ENCODE measurements around the gene KREMEN2. TPM values are rescaled to one million over a fixed set of nuclear protein-coding genes. Genes with fewer than 3 reads are reported as not detected.

Gene KREMEN2
- total and polyA plus RNA-seq, 4 donors, result not detected

DNA sequence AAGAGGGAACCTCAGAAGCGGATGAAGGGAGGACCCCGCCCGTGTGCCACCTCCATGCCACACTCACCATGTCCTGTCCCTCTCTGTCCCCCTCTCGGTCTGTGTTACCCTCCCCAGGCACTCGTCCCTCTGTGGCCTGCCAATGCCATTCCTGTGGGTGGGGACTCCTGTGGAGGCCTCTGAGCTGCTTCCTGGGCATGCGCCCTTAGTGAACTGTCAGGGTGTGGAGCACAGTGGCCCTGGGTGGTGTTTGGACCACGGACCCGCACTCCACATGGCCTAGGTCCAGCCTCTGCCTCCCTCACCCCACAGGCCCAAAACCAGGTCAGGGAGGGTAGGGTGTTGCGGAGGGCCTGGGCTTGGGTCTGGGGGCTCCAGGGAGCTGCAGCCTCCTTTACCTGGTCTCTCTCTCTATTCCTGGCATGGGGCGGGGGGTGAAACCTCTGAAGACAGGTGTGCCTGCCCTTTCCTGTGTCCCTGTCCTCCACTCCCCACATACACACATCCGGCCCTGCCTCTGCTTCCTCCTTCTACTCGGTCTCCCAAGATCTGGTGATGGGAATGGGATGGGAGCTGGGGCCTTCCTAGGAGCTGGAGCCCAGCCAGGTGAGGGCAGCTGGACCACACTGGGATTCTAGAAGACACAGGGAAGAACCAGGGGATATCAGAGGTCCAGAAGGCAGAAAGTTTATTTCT is 27.6 kb downstream of the KREMEN2 start (continued):
- TF ChIP-seq, protein P1, sequence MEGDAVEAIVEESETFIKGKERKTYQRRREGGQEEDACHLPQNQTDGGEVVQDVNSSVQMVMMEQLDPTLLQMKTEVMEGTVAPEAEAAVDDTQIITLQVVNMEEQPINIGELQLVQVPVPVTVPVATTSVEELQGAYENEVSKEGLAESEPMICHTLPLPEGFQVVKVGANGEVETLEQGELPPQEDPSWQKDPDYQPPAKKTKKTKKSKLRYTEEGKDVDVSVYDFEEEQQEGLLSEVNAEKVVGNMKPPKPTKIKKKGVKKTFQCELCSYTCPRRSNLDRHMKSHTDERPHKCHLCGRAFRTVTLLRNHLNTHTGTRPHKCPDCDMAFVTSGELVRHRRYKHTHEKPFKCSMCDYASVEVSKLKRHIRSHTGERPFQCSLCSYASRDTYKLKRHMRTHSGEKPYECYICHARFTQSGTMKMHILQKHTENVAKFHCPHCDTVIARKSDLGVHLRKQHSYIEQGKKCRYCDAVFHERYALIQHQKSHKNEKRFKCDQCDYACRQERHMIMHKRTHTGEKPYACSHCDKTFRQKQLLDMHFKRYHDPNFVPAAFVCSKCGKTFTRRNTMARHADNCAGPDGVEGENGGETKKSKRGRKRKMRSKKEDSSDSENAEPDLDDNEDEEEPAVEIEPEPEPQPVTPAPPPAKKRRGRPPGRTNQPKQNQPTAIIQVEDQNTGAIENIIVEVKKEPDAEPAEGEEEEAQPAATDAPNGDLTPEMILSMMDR (IDR thresholded peaks at IDR 0.05; ENCODE audit: low read depth, low read length, missing input control), result no peak
- no peak for TF ChIP-seq FOXA2 (IDR thresholded peaks at IDR 0.05)
- no peak for TF ChIP-seq HNF4A (conservative IDR thresholded peaks at IDR 0.05)

DNA sequence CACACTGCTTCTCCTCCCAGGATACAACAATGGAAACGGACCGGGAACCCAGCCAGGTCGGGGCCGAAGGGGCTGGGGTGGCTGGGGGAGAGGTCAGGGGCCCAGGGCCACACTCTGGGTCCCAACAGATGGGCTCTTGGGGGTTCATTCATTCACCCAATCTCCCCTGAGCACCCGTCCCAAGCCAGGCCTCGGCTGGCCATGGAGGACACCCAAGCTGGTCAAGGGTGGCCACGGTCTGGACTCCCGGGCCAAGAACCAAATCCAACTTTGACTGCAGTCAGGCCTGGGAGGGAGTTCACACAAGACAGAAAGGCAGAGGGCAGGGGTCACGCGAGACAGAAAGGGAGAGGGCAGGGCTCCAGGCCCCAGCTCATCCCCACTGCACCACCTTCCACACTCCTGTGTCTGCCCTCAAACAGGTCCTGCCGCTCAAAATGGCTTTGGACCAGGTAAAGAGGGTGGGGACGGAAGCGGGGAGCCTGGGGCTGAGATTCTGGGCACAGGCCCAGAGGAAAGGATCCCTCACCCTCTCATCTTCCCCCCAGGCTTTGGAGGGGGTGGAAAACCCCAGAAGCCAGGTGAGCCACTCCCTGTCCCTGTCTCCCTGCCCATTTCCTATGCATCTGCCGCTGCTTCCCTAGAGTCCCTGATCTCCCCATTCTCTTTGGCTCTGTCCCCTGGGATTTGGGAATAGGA is 28.5 kb downstream of the KREMEN2 start:
- Histone ChIP-seq H3K36me3 (ENCODE audit: control insufficient read depth in 4 of 4, insufficient read depth in 3 of 4, low read depth in 1 of 4, low read length in 3 of 4) (no peaks in the 10 kb centered on the region), H3K9ac (ENCODE audit: low read depth in 1 of 2, low read length in 2 of 2) (no peak overlapping the region), H3K9me3 (ENCODE audit: control insufficient read depth in 4 of 4, low read length in 3 of 4) (no peaks in the 10 kb centered on the region), H3K4me1 (ENCODE audit: control insufficient read depth in 4 of 4, insufficient read depth in 4 of 4, low read length in 3 of 4) (no peaks in the 10 kb centered on the region), H3K27ac (ENCODE audit: low read depth in 1 of 2, low read length in 2 of 2) (no peak overlapping the region), H3K4me3 (ENCODE audit: low read depth in 1 of 3, low read length in 3 of 3) (no peak overlapping the region), H3K27me3 (ENCODE audit: control insufficient read depth in 4 of 4, insufficient read depth in 4 of 4, low read length in 3 of 4) (no peaks in the 10 kb centered on the region)
- TF ChIP-seq RAD21 (IDR thresholded peaks at IDR 0.05), result no peak
- TF ChIP-seq, protein P2, sequence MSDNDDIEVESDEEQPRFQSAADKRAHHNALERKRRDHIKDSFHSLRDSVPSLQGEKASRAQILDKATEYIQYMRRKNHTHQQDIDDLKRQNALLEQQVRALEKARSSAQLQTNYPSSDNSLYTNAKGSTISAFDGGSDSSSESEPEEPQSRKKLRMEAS (IDR thresholded peaks at IDR 0.05), result no peak
- TF ChIP-seq, protein P1 (IDR thresholded peaks at IDR 0.05; ENCODE audit: low read depth, low read length, missing input control), result no peak
- no peak for TF ChIP-seq HNF4A (conservative IDR thresholded peaks at IDR 0.05)
- TF ChIP-seq SP1 (IDR thresholded peaks at IDR 0.05), result no peak
- TF ChIP-seq, protein P3, sequence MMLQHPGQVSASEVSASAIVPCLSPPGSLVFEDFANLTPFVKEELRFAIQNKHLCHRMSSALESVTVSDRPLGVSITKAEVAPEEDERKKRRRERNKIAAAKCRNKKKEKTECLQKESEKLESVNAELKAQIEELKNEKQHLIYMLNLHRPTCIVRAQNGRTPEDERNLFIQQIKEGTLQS (IDR thresholded peaks at IDR 0.05), result no peak
- no peak for DNase-seq (ENCODE audit: low spot score)
- WGBS, result 87% methylated on average over 14 of the region's 14 CpGs

DNA sequence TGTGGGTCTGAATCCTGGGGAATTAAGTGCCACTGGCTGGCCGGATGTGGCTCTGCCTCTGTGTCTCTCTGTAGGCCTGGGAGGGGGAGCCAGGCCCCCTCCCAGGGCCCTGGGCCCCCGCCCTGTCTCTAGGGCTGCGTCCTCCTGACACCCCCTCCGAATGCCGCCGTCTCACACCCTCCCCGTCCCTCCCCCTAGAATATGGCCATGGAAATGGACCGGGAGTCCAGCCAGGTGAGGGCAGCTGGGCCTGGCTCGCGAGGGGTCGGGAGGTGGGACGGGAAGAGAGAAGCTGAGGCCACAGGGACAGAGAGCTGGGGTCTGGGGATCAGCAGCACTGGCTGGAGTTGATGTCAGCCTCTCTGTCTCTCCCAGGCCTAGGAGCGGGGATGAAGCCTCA is 32.2 kb downstream of the KREMEN2 start:
- WGBS, result 91% methylated on average over 13 of the region's 13 CpGs
- H3K27ac ChIP-seq (ENCODE audit: low read depth in 1 of 2, low read length in 2 of 2), result no peak overlapping the region
- H3K4me3 ChIP-seq (ENCODE audit: low read depth in 1 of 3, low read length in 3 of 3), result no peak overlapping the region
- no peaks in the 10 kb centered on the region for H3K9me3 ChIP-seq (ENCODE audit: control insufficient read depth in 4 of 4, low read length in 3 of 4)
- no peaks in the 10 kb centered on the region for H3K36me3 ChIP-seq (ENCODE audit: control insufficient read depth in 4 of 4, insufficient read depth in 3 of 4, low read depth in 1 of 4, low read length in 3 of 4)
- no peak for TF ChIP-seq RAD21 (IDR thresholded peaks at IDR 0.05)
- TF ChIP-seq, protein P1 (IDR thresholded peaks at IDR 0.05; ENCODE audit: low read depth, low read length, missing input control), result no peak
- TF ChIP-seq SP1 (IDR thresholded peaks at IDR 0.05), result no peak
- no peak for TF ChIP-seq HNF4G (IDR thresholded peaks at IDR 0.05)
- TF ChIP-seq, protein P4, sequence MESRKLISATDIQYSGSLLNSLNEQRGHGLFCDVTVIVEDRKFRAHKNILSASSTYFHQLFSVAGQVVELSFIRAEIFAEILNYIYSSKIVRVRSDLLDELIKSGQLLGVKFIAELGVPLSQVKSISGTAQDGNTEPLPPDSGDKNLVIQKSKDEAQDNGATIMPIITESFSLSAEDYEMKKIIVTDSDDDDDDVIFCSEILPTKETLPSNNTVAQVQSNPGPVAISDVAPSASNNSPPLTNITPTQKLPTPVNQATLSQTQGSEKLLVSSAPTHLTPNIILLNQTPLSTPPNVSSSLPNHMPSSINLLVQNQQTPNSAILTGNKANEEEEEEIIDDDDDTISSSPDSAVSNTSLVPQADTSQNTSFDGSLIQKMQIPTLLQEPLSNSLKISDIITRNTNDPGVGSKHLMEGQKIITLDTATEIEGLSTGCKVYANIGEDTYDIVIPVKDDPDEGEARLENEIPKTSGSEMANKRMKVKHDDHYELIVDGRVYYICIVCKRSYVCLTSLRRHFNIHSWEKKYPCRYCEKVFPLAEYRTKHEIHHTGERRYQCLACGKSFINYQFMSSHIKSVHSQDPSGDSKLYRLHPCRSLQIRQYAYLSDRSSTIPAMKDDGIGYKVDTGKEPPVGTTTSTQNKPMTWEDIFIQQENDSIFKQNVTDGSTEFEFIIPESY (IDR thresholded peaks at IDR 0.05), result no peak
- TF ChIP-seq RXRA (IDR thresholded peaks at IDR 0.05), result no peak
- no peak for TF ChIP-seq HNF4A (conservative IDR thresholded peaks at IDR 0.05)
- no peak for TF ChIP-seq YY1 (IDR thresholded peaks at IDR 0.05)
- TF ChIP-seq, protein P3 (IDR thresholded peaks at IDR 0.05), result no peak
- TF ChIP-seq JUND (IDR thresholded peaks at IDR 0.05), result no peak
- TF ChIP-seq GABPA (IDR thresholded peaks at IDR 0.05 in 1 of 2, conservative IDR thresholded peaks at IDR 0.05 in 1 of 2), result no peak
- TF ChIP-seq FOXA1 (IDR thresholded peaks at IDR 0.05), result no peak
- TF ChIP-seq FOXA2 (IDR thresholded peaks at IDR 0.05), result no peak
- TF ChIP-seq, protein P2 (IDR thresholded peaks at IDR 0.05), result no peak
- no peak for TF ChIP-seq EGR1 (IDR thresholded peaks at IDR 0.05; ENCODE audit: low read depth in 2 of 2)
- DNase-seq (ENCODE audit: low spot score), result no peak
- H3K9ac ChIP-seq (ENCODE audit: low read depth in 1 of 2, low read length in 2 of 2), result no peak overlapping the region
- no peaks in the 10 kb centered on the region for H3K27me3 ChIP-seq (ENCODE audit: control insufficient read depth in 4 of 4, insufficient read depth in 4 of 4, low read length in 3 of 4)
- H3K4me1 ChIP-seq (ENCODE audit: control insufficient read depth in 4 of 4, insufficient read depth in 4 of 4, low read length in 3 of 4), result no peaks in the 10 kb centered on the region
